Activated CD4-positive, CD25-positive, alpha-beta regulatory T cell treated with anti-CD3 and anti-CD28 coated beads, Interleukin-2, amount 50 U/mL, for 16 hours (primary cell): ENCODE results near the gene SLC1A4.
"Not testable (repeated sequence)": the region's sequence is repeated elsewhere in the genome, so short reads cannot be mapped to it uniquely, and the experiment has no call there.

ENCODE experiments used
- DNase-seq: peaks from one replicate; pipeline ENCODE4 v3.0.0-alpha.2; 2020; ENCODE audit warnings: low read depth, low spot score

The SLC1A4 gene

DNA sequence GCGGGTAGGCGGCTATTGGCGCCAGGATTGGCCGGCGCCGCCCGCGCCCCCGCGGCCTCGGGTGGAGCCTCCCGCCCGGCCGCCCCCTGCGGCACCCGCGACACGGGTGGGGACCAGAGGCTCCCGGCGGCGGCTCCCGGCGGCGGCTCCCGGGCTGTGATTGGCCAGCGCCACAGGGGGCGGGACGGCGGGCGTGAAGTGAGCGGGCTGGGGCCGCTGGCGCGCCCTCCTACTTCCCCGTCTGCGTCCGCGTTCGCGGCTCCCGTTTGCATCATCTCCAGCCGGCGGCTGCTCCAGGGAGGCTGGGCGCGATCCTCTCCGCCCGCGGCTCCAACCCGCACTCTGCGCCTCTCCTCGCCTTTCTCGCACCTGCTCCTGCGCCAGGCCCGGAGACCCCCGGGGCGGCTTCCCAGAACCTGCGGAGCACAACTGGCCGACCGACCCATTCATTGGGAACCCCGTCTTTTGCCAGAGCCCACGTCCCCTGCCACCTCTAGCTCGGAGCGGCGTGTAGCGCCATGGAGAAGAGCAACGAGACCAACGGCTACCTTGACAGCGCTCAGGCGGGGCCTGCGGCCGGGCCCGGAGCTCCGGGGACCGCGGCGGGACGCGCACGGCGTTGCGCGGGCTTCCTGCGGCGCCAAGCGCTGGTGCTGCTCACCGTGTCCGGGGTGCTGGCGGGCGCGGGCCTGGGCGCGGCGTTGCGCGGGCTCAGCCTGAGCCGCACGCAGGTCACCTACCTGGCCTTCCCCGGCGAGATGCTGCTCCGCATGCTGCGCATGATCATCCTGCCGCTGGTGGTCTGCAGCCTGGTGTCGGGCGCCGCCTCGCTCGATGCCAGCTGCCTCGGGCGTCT, at the start of gene SLC1A4:
SLC1A4 (plus strand) TSS at position 274 of the 856 bp plus-strand sequence; CDS start at position 519, 245 bp downstream.
- DNase-seq = peak; percentile 55

DNA sequence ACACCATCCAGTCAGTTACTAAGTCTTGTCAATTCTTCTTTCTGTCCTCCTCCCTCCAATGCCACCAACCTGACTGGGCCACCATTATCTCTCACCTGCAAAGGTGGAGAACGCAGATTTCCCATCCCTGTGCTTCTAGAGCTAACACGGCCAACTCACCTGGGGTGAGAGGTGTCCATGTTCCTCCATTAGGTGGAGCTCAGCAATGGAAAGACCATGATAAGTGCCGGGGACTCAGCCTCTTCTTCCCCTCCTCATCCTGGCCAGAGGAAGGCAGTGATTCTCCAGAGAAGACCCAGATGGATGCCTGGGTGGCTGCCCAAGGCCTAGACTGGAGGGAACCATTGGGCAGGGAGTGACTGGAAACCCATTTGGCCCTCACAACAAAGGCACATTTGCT, 48.1 kb upstream of the SLC1A4 start:
- no peak for DNase-seq

DNA sequence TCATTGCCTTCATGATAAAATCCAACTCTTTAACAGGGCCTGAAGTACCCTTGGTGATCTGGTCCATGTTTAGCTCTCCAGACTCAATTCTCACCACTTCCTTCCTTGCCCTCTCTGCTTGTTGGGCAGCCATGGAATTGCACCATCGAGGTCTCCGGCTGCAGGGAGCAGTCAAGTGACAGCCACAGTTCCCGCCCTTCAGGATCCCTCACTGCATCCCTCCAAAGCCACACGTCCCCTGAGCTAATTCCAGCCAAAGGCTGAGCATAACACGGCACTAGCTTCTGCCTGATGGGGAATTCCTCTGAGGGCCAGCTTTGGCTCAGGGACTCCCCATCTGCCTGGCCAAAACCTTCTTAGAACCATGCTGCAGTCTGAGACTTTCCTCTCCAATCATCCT, 47.4 kb upstream of the SLC1A4 start:
- DNase-seq = no peak

DNA sequence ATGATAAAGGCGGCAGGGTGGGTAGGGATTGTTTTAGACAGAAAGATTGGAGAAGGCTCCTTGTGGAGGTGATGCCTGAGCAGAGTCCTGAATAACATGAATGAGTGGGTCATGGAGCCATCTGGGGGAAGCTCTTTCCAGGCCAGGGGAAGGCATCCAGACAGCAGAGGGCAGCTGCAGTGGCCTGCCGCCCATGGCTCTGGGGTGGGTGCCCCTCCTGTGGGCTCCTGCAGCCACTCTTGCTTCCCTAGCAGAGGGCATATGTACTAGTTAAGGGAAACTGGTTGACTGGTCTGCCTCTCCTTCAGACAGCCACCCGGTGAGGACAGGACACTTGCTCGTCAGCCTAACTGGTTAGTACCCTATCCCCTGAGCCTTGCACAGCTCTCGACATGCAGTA, 46.5 kb upstream of the SLC1A4 start:
- DNase-seq = no peak

DNA sequence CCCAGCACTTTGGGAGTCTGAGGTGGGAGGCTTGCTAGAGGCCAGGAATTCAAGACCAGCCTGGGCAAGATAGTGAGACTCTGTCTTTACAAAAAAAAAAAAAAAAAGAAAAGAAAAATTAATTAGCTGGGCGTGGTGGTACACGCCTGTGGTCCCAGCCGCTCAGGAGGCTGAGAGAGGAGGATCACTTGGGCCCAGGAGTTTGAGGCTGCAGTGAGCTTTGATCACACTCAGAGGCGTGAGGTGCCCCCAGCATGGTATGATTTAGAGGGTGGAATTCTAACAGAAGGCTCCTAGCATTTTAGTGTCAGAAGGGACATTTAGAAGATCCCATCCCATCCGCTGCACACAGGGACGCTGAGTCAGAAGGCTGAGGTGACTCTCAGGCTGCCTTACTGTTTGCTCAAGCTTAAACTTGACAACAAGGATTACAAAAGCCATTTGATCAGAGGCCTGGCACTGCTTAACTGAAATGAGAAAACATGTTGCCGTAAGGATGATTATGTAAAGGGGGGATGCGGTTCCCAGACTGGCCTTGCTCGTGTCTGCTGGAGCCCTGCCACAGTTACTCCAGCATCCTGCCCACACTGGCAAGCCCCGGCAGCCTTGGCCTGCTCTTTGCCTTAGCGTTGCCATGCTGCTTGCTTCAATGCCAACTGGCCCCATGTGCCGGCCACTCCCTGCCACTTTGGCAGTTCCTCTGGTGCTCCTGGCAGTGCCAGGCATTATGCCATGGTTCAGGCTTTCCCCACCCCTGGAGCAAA, 45.6 kb upstream of the SLC1A4 start:
- no peak for DNase-seq

DNA sequence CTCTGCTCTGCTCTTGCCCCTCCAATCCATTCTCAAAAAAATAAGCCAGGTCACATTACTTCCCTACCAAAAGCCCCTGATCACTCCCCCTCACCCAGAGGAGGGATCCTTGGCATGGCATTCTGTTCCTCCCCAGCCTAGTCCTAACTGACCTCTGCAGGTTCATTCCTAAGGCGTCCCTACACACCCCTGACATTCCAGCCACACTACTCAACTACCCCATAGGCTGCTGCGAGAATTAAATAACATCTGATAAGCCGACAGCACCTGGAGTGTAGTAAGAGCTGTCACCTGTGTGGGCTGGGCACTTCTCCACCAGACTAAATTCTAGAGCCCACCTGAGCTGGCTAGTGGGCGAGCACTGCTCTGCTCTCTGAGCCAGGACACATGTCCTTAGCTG, 44.7 kb upstream of the SLC1A4 start:
- no peak for DNase-seq

DNA sequence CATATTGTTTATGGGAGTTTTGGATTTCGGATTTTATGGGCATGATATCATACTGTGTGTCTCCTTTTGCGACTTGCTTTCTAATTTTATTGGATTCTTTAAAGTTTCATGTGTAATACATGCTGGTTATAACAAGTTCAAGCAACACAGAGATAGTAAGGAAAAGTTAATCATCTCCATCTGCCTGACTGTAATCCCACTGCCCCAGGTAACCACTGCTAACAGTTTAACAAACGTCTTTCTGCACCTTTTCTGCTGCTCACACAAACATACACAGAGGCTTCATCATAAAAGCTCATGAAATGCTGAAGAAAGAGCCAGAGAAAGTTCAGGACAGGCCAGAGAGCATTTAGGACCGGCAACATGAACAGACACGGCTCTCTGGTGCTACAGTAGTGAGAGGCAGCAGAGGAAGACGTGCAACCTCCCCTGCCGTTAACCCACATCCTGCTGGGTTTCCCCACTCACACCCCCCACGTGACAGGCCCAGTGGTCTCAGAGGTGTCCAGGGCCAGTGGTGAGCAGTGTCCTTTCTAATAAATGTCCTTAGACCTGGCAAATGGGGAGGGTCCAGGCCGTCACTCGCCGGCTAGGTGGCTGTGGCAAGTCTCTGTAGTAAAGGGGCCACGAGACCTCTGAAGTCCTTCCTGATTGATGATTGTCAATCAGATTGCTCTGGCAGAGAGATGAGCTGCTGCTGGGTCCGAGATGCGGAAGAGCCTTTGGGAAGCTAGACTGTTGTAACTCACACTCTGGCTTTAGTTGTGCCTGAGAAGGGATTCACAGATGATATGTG, 43.0 kb upstream of the SLC1A4 start:
- DNase-seq = peak; percentile 12

DNA sequence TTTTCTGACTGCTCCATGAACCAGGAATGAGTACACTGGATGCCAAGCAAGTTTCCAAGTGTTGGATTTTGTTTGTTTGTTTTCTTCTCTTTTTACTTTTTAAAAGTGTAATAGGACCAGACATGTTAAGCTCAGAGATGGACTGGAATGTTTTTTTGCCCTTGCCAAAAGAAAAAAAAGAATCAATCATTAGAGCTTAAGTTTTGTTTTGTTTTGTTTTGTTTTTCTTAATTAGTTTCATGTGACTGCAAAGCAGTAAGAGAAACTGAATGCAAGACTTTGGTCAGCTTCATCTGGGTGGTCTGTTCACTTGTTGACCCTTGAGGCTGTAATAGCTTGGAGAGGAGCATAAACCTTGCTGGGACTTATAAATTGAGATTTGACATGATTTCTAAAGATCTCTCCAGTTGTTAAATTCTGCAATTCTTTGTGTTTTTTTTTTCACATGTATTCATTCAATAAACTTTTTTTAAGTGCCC, 42.4 kb upstream of the SLC1A4 start:
- DNase-seq = no peak

DNA sequence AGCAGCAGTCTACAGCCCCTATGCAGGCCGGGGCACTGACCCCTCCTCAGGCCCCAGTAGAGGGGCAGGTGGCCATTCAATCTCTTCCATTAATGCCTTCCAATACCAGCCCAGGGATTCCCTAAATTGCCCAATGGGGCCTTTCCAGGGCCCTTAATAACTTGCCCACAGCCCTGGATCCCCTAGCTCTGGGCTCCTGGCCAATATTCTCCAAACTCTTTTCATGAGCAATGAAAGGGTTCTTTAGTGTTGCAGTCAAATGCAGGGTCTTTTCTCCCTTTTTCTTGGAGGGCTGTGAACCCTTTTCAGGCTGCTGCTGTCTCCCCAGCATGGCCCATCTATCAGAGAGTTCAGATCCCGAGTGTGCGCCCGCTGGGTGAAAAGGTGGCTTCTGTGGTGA, 41.3 kb upstream of the SLC1A4 start:
- no peak for DNase-seq

DNA sequence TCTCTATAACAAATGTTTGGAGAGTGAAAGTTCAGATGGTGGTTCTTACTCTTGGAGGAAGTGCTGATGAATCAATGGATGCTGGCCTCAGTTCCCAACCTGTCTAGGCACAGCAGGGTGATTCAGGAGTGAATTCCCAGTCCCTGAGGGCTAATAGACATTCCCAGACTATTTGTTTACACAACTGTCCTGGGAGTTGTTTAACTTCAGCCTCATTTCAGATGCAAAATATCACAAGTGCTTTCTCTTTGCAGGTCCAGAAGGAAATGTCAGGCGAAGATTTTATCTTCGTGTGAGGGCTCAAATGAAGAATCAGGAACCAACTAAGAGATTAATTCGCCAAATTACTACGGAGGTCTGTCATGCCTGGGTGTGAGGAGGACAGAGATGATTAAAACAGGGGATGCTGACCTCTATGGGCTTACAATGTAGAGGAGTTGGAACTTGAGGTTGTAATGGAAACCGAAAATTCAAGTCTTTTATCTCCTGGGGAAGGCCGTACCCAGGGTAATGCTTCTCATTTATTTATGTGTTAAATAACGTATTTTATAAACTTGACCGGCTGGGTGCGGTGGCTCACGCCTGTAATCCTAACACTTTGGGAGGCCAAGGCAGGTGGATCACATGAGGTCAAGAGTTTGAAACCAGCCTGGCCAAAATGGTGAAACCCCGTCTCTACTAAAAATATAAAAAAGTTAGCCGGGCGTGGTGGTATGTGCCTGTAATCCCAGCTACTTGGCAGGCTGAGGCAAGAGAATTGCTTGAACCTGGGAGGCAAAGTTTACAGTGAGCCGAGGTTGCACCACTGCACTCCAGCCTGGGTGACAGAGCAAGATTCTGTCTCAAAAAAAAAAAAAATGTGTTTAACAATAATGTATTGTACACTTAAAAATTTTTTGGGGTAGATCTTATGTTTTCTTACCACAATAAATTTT, 38.7 kb upstream of the SLC1A4 start:
- DNase-seq = no peak

DNA sequence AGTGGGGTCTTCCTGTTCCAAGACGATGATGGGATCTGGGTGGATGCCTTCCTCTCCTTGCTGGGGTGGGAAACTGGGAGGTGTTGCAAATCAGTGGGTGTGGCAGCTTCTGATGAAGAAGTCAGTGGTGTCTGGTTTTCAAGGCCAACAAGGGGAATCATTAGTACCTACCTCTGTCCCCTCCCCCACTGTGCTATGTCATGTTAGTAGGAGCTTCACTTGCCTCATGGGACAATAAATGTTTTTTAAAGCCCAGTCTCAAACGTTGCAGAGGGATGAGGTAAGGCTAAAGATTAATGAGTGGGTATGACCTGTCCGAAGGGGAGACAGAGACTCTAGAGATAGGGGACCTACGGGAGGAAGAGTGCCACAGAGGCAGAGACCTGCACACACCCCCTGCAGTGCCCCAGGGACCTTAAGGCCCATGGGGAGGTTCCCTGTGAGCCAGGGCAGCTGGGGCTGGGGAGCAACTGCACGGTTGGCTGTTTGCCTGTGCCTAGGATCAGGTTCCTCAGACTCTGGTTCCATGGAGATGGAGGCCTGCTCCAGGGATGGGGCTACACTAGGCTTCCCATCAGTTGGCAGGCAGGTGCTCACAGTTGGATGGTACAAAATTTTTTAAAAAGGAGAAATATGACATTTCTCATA, 37.8 kb upstream of the SLC1A4 start:
- DNase-seq = no peak

DNA sequence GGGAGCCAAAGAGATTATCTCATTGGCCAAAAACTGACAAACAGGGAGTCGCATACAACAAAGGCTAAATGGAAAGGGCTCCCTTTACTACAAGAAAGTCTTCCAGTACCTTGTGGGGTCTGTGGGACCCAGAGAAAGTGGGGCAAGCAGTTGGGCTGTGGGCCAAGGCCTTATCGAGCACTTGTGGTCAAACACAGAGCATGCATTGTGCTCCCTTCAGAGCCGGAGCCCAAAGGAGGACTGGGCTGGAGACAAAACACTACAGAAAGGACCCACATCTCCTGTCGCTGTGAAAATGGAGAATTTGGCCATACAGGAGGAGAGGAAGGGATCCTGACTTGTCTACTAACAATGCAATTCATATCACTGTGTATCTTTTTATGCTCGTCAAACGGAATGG, 37.1 kb upstream of the SLC1A4 start:
- no peak for DNase-seq

DNA sequence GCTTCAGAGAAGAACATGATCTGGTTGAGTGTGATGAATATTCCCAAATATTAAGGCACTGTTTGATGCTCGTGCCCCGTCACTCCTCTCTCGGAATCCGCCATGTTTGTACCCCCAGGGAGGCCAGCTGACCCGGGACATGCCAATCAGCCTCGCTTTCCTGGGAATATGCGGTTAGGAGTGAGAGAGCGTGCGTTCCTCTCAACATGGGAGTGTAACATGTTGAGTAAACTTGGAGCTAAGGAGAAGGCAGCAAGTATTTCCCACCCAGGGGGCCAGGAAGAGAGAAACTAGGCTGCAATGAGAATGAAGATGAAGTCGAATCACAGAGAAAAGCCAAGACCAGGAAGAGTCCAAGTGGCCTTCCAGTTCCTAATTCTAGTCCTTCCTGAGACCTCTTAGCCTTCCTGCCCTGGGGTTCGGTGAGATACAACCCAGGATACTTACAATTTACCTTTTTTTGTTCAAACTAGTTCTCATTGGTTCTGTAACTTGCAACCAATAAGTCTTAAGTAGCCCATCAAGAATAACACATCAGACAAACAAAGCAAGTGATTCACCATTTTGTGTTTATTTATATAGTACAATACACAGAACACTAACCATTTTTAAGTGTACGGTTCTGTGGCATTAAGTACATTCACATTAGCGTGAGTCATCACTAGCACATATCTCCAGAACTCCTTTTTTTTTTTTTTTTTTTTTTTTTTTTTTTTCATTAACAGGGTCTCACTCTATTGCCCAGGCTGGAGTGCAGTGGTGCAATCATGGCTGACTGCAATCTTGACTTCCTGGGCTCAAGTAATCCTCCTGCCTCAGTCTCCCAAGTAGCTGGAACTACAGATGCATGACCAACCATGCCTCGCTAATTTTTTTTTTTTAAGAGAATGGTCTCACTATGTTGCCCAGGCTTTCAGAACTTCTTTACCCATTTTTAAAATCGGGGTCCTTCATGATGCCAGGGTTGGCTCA, 36.4 kb upstream of the SLC1A4 start:
- no peak for DNase-seq

DNA sequence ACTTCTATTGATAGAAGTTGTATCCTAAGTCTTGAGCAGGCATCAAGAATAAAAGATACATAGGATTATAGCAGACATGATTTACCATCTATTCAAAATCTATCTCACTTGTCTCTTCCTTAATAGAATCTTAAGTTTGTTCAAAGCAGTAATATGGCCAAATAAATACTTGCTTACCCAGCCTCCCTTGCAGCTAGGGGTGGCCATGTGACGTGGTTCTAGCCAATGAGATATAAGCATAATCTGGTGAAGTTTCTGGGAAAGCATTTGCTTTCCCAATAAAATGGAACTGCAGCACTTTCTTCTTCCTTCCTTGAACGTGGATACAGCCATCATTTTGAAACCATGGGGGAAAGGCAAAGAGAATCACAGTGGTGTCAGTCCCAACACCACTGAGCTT, 33.7 kb upstream of the SLC1A4 start:
- no peak for DNase-seq

DNA sequence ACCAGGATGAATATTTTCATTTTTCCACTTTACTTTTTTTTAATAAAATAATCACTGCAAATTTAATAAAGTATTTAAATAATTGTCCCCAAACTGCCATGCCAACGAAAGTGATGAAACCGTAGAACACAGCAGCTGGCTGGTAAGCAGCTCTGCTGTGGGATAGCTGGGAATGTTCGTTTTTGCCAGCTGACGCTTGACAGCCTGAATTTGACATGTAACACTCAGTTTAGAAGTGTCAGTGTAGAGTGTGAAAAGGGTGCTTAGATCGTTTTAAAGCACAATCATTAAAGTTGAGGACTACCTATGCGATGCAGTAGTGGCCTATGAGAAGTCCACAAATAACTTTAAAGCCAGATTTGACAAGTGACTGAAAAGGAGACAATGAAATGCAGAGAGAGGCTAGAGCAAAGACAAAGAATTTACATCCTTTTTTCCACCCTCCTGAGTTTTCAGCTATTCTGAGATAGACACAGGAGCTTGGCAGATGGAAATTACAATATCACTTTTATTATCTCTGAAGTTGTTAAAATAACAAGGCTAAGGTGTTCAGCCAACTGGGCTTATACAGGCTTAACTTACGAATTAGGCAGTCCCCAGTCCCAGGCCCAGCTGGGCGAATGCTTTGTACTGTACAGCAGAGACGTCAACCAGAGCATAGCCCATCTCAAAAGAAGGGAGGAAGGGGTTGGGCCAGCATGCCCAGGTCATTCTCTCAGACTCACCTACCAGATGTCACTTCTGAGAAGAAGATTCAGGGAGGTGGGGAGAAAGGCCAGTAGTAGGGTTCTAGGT, 31.9 kb upstream of the SLC1A4 start:
- no peak for DNase-seq

DNA sequence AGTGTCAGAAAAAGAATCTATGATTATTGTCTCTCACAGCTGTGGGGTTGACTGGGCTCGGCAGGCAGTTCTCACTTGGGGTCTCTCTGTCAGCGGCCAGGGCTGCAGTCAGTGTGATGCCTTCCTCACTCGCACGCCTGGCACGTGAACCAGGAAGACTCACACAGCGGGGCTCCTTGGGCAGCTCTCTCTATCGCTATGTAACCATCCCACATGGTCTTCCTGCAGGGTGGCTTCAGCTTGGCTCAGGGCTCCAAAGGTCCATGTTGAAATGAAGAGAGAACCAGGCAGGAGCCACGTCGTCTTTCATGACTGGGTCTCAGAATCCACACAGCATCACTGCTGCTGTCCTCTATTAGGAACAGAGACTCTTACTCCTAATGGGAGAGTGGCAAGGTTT, 30.6 kb upstream of the SLC1A4 start:
- no peak for DNase-seq

DNA sequence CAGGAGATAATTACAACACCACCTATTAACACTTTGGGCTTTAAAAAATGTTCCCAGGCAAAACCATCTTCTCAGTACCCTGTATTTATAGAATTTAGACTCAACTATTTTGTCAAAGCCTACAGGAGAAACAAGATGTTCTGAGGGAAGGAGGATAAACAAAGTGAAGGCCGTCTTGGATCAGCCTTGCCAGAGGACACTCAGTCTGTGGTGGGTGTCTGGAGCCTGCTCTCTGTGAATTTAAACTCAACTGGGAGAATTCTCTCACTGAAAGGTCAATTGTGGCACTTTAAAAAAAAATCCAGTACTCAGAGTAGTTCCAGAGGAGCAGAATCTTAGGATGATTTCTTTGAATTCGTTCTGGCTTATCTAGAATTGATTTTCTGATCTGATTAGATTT, 28.4 kb upstream of the SLC1A4 start:
- DNase-seq = no peak

DNA sequence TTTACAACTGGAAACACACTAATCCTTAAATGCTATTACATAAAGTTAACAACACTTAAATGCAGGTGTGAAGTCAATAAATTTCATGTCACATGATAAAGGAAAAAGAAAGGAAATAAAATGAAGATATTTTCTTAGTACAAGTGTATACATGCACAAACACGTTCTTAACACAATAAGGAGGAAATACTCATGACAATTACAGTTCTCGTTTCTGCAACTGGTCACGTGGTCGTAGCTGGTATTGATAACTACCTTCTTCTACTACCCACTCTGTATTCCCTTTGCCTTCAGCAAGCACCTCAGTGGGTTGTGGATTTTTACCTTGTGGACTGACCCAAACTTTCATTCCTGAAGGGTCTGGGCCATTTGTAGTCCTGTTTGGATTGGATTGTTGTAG, 26.1 kb upstream of the SLC1A4 start:
- DNase-seq = not testable (repeated sequence)
